GM13976 (cell line): ENCODE results near the gene GRK5.
A peak's percentile ranks its signal among the peaks of the same experiment; 100 is the strongest.

Experiments
- DNase-seq: peaks from one replicate; pipeline ENCODE4 v3.0.0; 2012; ENCODE audit warnings: low spot score
- CTCF ChIP-seq: IDR thresholded peaks from 2 replicates; pipeline ENCODE4 v1.5.1; 2012; ENCODE audit warnings: borderline replicate concordance, mild to moderate bottlenecking; ENCODE audit not compliant: insufficient read depth; ENCODE audit errors: extremely low read depth, missing control alignments, control extremely low read depth
- in situ Hi-C: fragments of 300-500 bp; cut with MboI; formaldehyde crosslinking; loops from one replicate; pipeline ENCODE4 v1.12.0; 2022; ENCODE audit warnings: low sequenced_read_pairs, mixed read lengths, inconsistent platforms; ENCODE audit not compliant: unreplicated experiment

The GRK5 gene

GRCh38 chr10:119443441-119443840, 236.1 kb downstream of the GRK5 start:
- in situ Hi-C loops, result loop anchor here (25.0 kb wide), 1 partner anchor 881 kb away; no protein-coding TSS in a partner anchor
- no peak for DNase-seq
- no peak for TF ChIP-seq CTCF

GRCh38 chr10:119443970-119444660, 236.7 kb downstream of the GRK5 start:
- in situ Hi-C loops, result loop anchor here (25.0 kb wide), 1 partner anchor 882 kb away; no protein-coding TSS in a partner anchor

GRCh38 chr10:119444866-119445265, 237.5 kb downstream of the GRK5 start:
- TF ChIP-seq CTCF, result no peak

More at GRCh38 chr10:119443970-119444660, 236.7 kb downstream of the GRK5 start:
- DNase-seq, result no peak
- TF ChIP-seq CTCF, result no peak

DNA sequence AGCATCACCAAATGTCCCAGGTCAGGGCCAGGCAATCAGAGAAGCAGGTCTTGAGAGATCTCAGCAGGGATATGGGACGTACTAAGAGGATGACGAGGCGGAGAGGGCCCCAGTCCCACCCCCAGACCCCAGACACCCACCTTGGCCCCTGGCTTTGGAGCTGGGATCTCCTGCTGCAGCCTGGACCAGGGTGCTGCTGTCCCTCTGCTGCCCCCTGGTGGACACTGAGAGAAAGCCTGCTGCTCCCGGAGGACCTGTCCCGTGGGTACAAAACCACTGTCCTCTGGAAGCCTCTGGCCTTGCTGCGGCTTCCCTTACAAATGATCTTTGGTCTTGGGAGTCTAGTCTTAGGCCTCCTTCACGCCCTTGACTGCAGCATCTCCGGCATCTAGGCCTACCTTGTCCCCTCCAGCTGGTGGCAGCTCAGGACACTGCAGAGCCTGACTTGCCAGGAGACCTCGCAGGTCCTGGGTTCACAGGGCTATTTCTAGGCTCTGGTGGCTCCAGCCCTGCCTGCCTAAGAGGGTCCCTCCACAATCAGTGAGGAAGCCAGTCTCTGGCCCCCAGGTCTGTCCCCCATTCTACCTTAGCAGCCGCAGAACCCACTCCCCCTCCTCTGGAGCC, 238.1 kb downstream of the GRK5 start:
- in situ Hi-C loops, result loop anchor here (25.0 kb wide), 1 partner anchor 883 kb away; no protein-coding TSS in a partner anchor
- peak; percentile 96 for TF ChIP-seq CTCF
- peak; percentile 90 for DNase-seq

More at GRCh38 chr10:119444866-119445265, 237.5 kb downstream of the GRK5 start:
- in situ Hi-C loops, result loop anchor here (25.0 kb wide), 1 partner anchor 883 kb away; no protein-coding TSS in a partner anchor
- no peak for DNase-seq

- no peak for TF ChIP-seq CTCF
- in situ Hi-C loops, result loop anchor here (25.0 kb wide), 1 partner anchor 884 kb away; no protein-coding TSS in a partner anchor
- DNase-seq, result no peak
These were observed 238.6 kb downstream of the GRK5 start for GRCh38 chr10:119445935-119446317.

GRCh38 chr10:119446441-119447277, 239.3 kb downstream of the GRK5 start:
- in situ Hi-C loops, result loop anchor here (25.0 kb wide), 1 partner anchor 884 kb away; no protein-coding TSS in a partner anchor
- TF ChIP-seq CTCF, result no peak
- no peak for DNase-seq
